ENCODE measurements around the gene TNNT1. TPM values are rescaled to one million over a fixed set of nuclear protein-coding genes. Genes with fewer than 3 reads are reported as not detected.

The TNNT1 gene
- total RNA-seq, 1 donor from 2014 or later: 8.3 TPM

DNA sequence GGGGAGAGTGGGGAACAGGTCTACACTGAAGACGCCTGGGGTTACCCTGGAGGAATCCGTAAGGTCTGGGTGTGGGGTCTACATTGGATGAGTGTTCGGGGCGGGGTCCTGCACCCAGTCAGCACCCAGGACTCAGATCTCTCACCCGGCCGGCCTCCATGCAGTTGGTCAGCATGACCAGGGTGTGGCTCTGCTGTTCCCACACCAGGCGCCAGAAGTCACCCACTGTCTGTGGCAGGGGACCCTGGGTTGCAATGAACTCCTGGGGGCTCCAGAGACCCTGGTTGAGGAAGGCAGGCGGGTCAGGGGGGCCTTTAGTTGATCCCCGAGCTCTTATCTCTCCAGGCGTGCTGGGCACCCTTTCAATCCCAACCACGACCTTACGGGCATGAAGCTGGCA lies 37.1 kb upstream of the TNNT1 start:
- Histone ChIP-seq H3K4me1 (ENCODE audit: insufficient read depth, low read length) (peaks cover 3% of the 10 kb centered on the region), H3K9me3 (ENCODE audit: insufficient read depth, low read depth, low read length) (no peaks in the 10 kb centered on the region), H3K4me3 (ENCODE audit: insufficient read depth, low read depth, low read length) (no peak overlapping the region), H3K9ac (ENCODE audit: low read length) (no peak overlapping the region), H2AFZ (ENCODE audit: low read depth, low read length) (no peak overlapping the region), H3K27ac (ENCODE audit: low read depth, low read length) (no peak overlapping the region), H3K27me3 (ENCODE audit: insufficient read depth, low read length) (peaks cover 5% of the 10 kb centered on the region), H3K36me3 (ENCODE audit: insufficient read depth, low read length) (no peaks in the 10 kb centered on the region), H3K4me2 (ENCODE audit: low read length) (no peak overlapping the region), H4K20me1 (ENCODE audit: insufficient read depth, low read length) (no peaks in the 10 kb centered on the region), H3K79me2 (ENCODE audit: insufficient read depth, low read length) (no peaks in the 10 kb centered on the region)
- Mint-ChIP-seq H3K9me3 (ENCODE audit: unreplicated experiment) (peaks cover 2% of the 10 kb centered on the region), H3K27ac (ENCODE audit: unreplicated experiment) (no peak overlapping the region), H3K4me1 (ENCODE audit: low read depth, unreplicated experiment) (no peaks in the 10 kb centered on the region), H3K27me3 (ENCODE audit: low read depth, unreplicated experiment) (peaks cover 43% of the 10 kb centered on the region), H3K36me3 (ENCODE audit: low read depth, unreplicated experiment) (no peaks in the 10 kb centered on the region), H3K4me3 (ENCODE audit: unreplicated experiment) (no peak overlapping the region)
- DNase-seq (ENCODE audit: low read depth) (no peak), FAIRE-seq (no peak)
- TF ChIP-seq, protein P1, sequence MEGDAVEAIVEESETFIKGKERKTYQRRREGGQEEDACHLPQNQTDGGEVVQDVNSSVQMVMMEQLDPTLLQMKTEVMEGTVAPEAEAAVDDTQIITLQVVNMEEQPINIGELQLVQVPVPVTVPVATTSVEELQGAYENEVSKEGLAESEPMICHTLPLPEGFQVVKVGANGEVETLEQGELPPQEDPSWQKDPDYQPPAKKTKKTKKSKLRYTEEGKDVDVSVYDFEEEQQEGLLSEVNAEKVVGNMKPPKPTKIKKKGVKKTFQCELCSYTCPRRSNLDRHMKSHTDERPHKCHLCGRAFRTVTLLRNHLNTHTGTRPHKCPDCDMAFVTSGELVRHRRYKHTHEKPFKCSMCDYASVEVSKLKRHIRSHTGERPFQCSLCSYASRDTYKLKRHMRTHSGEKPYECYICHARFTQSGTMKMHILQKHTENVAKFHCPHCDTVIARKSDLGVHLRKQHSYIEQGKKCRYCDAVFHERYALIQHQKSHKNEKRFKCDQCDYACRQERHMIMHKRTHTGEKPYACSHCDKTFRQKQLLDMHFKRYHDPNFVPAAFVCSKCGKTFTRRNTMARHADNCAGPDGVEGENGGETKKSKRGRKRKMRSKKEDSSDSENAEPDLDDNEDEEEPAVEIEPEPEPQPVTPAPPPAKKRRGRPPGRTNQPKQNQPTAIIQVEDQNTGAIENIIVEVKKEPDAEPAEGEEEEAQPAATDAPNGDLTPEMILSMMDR (IDR thresholded peaks at IDR 0.05; ENCODE audit: insufficient read depth, low read depth, low read length): no peak
- no peak for TF ChIP-seq EZH2 (IDR thresholded peaks at IDR 0.05; ENCODE audit: insufficient read depth, low read length)

DNA sequence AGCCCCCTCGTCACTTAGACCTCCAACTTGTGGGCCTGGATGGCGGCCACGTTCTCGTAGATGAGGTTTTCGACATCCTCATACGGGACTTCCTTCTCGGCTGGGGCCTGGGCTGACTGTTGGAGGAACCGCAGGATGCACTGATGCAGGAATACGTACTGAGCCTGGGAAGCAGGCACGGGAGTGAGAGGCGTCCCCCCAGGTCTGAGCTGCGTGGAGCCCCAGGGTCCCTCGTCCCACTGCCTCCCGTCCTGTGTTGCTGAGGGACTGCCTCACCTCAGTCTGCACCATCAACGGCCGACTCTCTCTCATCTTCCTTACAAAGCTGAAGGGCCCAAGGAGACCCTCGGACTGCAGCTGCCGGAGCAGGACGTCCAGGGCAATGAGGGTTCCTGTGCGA lies 32.7 kb upstream of the TNNT1 start:
- FAIRE-seq (no peak), DNase-seq (ENCODE audit: low read depth) (no peak)
- no peaks in the 10 kb centered on the region for H3K9me3 ChIP-seq (ENCODE audit: insufficient read depth, low read depth, low read length)
- H3K36me3 ChIP-seq (ENCODE audit: insufficient read depth, low read length): no peaks in the 10 kb centered on the region
- no peaks in the 10 kb centered on the region for H3K79me2 ChIP-seq (ENCODE audit: insufficient read depth, low read length)
- peaks cover 12% of the 10 kb centered on the region for H3K4me1 ChIP-seq (ENCODE audit: insufficient read depth, low read length)
- H3K4me2 ChIP-seq (ENCODE audit: low read length): no peak overlapping the region
- peaks cover 9% of the 10 kb centered on the region for H3K27me3 ChIP-seq (ENCODE audit: insufficient read depth, low read length)
- H3K9ac ChIP-seq (ENCODE audit: low read length): no peak overlapping the region
- H4K20me1 ChIP-seq (ENCODE audit: insufficient read depth, low read length): peaks cover 6% of the 10 kb centered on the region
- H3K4me3 ChIP-seq (ENCODE audit: insufficient read depth, low read depth, low read length): no peak overlapping the region
- H2AFZ ChIP-seq (ENCODE audit: low read depth, low read length): no peak overlapping the region
- H3K27ac ChIP-seq (ENCODE audit: low read depth, low read length): no peak overlapping the region
- no peaks in the 10 kb centered on the region for H3K36me3 Mint-ChIP-seq (ENCODE audit: low read depth, unreplicated experiment)
- H3K9me3 Mint-ChIP-seq (ENCODE audit: unreplicated experiment): peaks cover 2% of the 10 kb centered on the region
- no peak for TF ChIP-seq EZH2 (IDR thresholded peaks at IDR 0.05; ENCODE audit: insufficient read depth, low read length)
- TF ChIP-seq, protein P1 (IDR thresholded peaks at IDR 0.05; ENCODE audit: insufficient read depth, low read depth, low read length): no peak
- no peak overlapping the region for H3K4me3 Mint-ChIP-seq (ENCODE audit: unreplicated experiment)
- H3K4me1 Mint-ChIP-seq (ENCODE audit: low read depth, unreplicated experiment): peaks cover 3% of the 10 kb centered on the region
- H3K27ac Mint-ChIP-seq (ENCODE audit: unreplicated experiment): no peak overlapping the region
- peaks cover 68% of the 10 kb centered on the region for H3K27me3 Mint-ChIP-seq (ENCODE audit: low read depth, unreplicated experiment)

DNA sequence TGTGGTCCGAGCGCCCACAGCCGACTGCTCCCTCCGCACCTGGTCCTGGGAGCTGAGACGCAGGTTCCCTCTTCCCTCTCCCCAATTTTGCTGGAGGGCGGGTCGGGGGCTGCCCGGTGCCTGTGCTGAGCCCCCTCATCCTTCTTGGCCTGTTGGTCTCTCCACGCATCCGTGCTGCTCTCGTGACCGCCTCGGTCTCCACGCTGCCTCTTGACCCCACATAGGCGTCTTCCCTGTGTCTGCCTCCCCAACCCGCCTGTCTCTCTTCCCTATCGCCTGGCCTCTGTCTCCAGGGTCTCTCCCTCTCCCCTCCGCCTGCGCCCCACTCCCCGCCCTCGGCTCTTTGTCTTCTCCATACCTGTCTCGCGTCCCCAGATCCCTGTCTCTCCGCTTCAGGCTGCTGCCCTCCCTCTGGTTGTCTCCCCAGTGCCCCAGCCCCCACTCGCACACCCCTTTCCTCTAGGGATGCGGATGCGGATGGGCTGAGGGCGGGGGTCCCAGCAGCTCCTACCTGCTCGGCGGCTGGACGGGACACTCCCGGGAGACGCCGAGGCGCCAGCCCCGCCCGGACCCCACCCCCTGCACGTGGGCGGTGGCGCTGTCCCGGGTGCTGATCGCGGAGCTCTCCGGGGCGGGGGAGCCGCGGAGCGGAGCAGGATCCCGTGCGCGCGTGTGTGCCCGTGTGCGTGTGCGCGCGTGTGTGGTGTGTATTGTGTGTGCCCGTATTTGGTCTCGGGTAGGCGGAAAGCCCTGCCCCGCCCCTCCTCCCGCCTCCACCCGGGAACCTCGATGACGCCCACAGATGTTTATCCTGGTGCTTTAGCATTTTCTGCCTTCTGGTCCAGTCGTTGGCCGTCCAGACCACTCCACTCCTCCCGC lies 30.8 kb upstream of the TNNT1 start, which contains the start of gene SYT5:
TSS of gene SYT5 (minus strand) at position 684 of the 879 bp plus-strand sequence. CDS start 1,248 bp downstream, outside the sequence.
- H3K9me3 Mint-ChIP-seq (ENCODE audit: unreplicated experiment): peaks cover 2% of the 10 kb centered on the region
- Histone ChIP-seq H2AFZ (ENCODE audit: low read depth, low read length) (peak within 1 kb of the TSS; percentile 81), H3K27ac (ENCODE audit: low read depth, low read length) (peak within 1 kb of the TSS; percentile 50)

More for the DNA sequence above, 30.8 kb upstream of the TNNT1 start, which contains the start of gene SYT5:
- peaks cover 15% of the 10 kb centered on the region for H3K27me3 ChIP-seq (ENCODE audit: insufficient read depth, low read length)
- no peaks in the 10 kb centered on the region for H3K79me2 ChIP-seq (ENCODE audit: insufficient read depth, low read length)
- no peak for DNase-seq (ENCODE audit: low read depth)
- H3K4me1 Mint-ChIP-seq (ENCODE audit: low read depth, unreplicated experiment): peaks cover 3% of the 10 kb centered on the region
- peaks cover 6% of the 10 kb centered on the region for H4K20me1 ChIP-seq (ENCODE audit: insufficient read depth, low read length)
- H3K36me3 Mint-ChIP-seq (ENCODE audit: low read depth, unreplicated experiment): no peaks in the 10 kb centered on the region
- TF ChIP-seq EZH2 (IDR thresholded peaks at IDR 0.05; ENCODE audit: insufficient read depth, low read length): no peak
- TF ChIP-seq, protein P1 (IDR thresholded peaks at IDR 0.05; ENCODE audit: insufficient read depth, low read depth, low read length): no peak
- peak within 1 kb of the TSS; percentile 62 for H3K9ac ChIP-seq (ENCODE audit: low read length)
- peak within 1 kb of the TSS; percentile 89 for H3K4me2 ChIP-seq (ENCODE audit: low read length)
- H3K36me3 ChIP-seq (ENCODE audit: insufficient read depth, low read length): no peaks in the 10 kb centered on the region
- peaks cover 63% of the 10 kb centered on the region for H3K27me3 Mint-ChIP-seq (ENCODE audit: low read depth, unreplicated experiment)
- H3K4me1 ChIP-seq (ENCODE audit: insufficient read depth, low read length): peaks cover 12% of the 10 kb centered on the region
- H3K9me3 ChIP-seq (ENCODE audit: insufficient read depth, low read depth, low read length): peaks cover 3% of the 10 kb centered on the region
- no peak for FAIRE-seq
- peak within 1 kb of the TSS; percentile 51 for H3K4me3 ChIP-seq (ENCODE audit: insufficient read depth, low read depth, low read length)
- peak within 1 kb of the TSS; percentile 80 for H3K4me3 Mint-ChIP-seq (ENCODE audit: unreplicated experiment)
- H3K27ac Mint-ChIP-seq (ENCODE audit: unreplicated experiment): peak within 1 kb of the TSS; percentile 78

All from astrocyte (in vitro differentiated cells and primary cell).